Progenitor cell of endocrine pancreas (in vitro differentiated cells): ENCODE measurements around the gene NDUFAF3. TPM values are rescaled to one million over a fixed set of nuclear protein-coding genes. Genes with fewer than 3 reads are reported as not detected.
A peak's percentile ranks its signal among the peaks of the same experiment; 100 is the strongest.
"Not testable (repeated sequence)": the region's sequence is repeated elsewhere in the genome, so short reads cannot be mapped to it uniquely, and the experiment has no call there.

Source experiments
- DNase-seq: peaks from one replicate; pipeline ENCODE4 v3.0.0; 2021; ENCODE audit warnings: low spot score; ENCODE audit not compliant: unreplicated experiment
- H3K27ac Mint-ChIP-seq: 2 replicates; pipeline ENCODE4 v1.8.0; 2021; ENCODE audit warnings: mild to moderate bottlenecking, moderate library complexity, mixed read lengths
- H3K27me3 Mint-ChIP-seq: 2 replicates; pipeline ENCODE4 v1.8.0; 2021; ENCODE audit warnings: mixed read lengths
- H3K36me3 Mint-ChIP-seq: 2 replicates; pipeline ENCODE4 v1.8.0; 2022; ENCODE audit warnings: mixed read lengths; ENCODE audit not compliant: insufficient read depth
- H3K4me1 Mint-ChIP-seq: 2 replicates; pipeline ENCODE4 v1.8.0; 2021; ENCODE audit warnings: low read depth, mixed read lengths
- H3K4me3 Mint-ChIP-seq: 2 replicates; pipeline ENCODE4 v1.8.0; 2021; ENCODE audit warnings: low read depth, mild to moderate bottlenecking, moderate library complexity, mixed read lengths
- H3K9me3 Mint-ChIP-seq: 2 replicates; pipeline ENCODE4 v1.8.0; 2021; ENCODE audit warnings: low read depth, mixed read lengths
- CTCF ChIP-seq: fragments of 200-600 bp; sonication (generic); IDR thresholded peaks from one replicate; pipeline ENCODE4 v1.5.0; 2021; ENCODE audit warnings: antibody characterized with exemption, mild to moderate bottlenecking; ENCODE audit not compliant: unreplicated experiment
- total RNA-seq: library from RNA; stranded (reverse); gene quantifications from 2 replicates; pipeline ENCODE4 v1.2.1, GENCODE V29; 2021

The NDUFAF3 gene
- total RNA-seq, 1 donor from 2014 or later, result 46.1 TPM

- Mint-ChIP-seq H3K9me3 (no peaks in the 10 kb centered on the region), H3K27me3 (peaks cover 8% of the 10 kb centered on the region), H3K27ac (peak within 1 kb of the TSS; percentile 100), H3K36me3 (peaks cover 23% of the 10 kb centered on the region), H3K4me3 (peak within 1 kb of the TSS; percentile 100), H3K4me1 (peaks cover 23% of the 10 kb centered on the region)
- DNase-seq, result peak; percentile 92
- peak; percentile 26 for TF ChIP-seq CTCF
Measured at GRCh38 chr3:49007068-49007770, 14.7 kb upstream of the NDUFAF3 start, which contains the start of gene WDR6. Gene WDR6, plus strand, starts transcription at chr3:49007391. Its CDS starts 41 bp downstream, at chr3:49007432.

GRCh38 chr3:49007771-49008528 is 14.0 kb upstream of the NDUFAF3 start:
- peak overlapping the region; percentile 100 for H3K4me3 Mint-ChIP-seq
- H3K36me3 Mint-ChIP-seq, result peaks cover 22% of the 10 kb centered on the region
- peak; percentile 58 for DNase-seq
- peaks cover 4% of the 10 kb centered on the region for H3K27me3 Mint-ChIP-seq
- no peak for TF ChIP-seq CTCF
- H3K27ac Mint-ChIP-seq, result peak overlapping the region; percentile 100
- H3K4me1 Mint-ChIP-seq, result peaks cover 23% of the 10 kb centered on the region
- H3K9me3 Mint-ChIP-seq, result no peaks in the 10 kb centered on the region

- H3K4me3 Mint-ChIP-seq, result peak overlapping the region; percentile 100
- H3K9me3 Mint-ChIP-seq, H3K27me3 Mint-ChIP-seq, DNase-seq: not testable (repeated sequence)
- peaks cover 23% of the 10 kb centered on the region for H3K4me1 Mint-ChIP-seq
- peaks cover 22% of the 10 kb centered on the region for H3K36me3 Mint-ChIP-seq
- peak overlapping the region; percentile 75 for H3K27ac Mint-ChIP-seq
Measured at GRCh38 chr3:49008627-49009026, 13.3 kb upstream of the NDUFAF3 start.

- H3K4me3 Mint-ChIP-seq, result peak overlapping the region; percentile 51
- peaks cover 23% of the 10 kb centered on the region for H3K36me3 Mint-ChIP-seq
- peaks cover 18% of the 10 kb centered on the region for H3K4me1 Mint-ChIP-seq
Measured at GRCh38 chr3:49009396-49009795, 12.5 kb upstream of the NDUFAF3 start.

GRCh38 chr3:49012441-49013017 is 9.4 kb upstream of the NDUFAF3 start:
- Mint-ChIP-seq H3K27me3 (no peaks in the 10 kb centered on the region), H3K36me3 (peaks cover 31% of the 10 kb centered on the region), H3K9me3 (no peaks in the 10 kb centered on the region), H3K4me1 (peaks cover 12% of the 10 kb centered on the region), H3K4me3 (no peak overlapping the region), H3K27ac (no peak overlapping the region)
- TF ChIP-seq CTCF, result no peak
- no peak for DNase-seq

More at GRCh38 chr3:49009396-49009795, 12.5 kb upstream of the NDUFAF3 start:
- TF ChIP-seq CTCF, result no peak
- Mint-ChIP-seq H3K9me3 (no peaks in the 10 kb centered on the region), H3K27ac (no peak overlapping the region), H3K27me3 (peaks cover 4% of the 10 kb centered on the region)
- DNase-seq, result no peak
